ENCODE measurements around the gene CTXND1. TPM values are rescaled to one million over a fixed set of nuclear protein-coding genes. Genes with fewer than 3 reads are reported as not detected.
"Not testable (repeated sequence)": the region's sequence is repeated elsewhere in the genome, so short reads cannot be mapped to it uniquely, and the experiment has no call there.

CTXND1 gene
- polyA plus RNA-seq, 3 donors, result not detected

- H3K4me2 ChIP-seq (replicated peaks; ENCODE audit: extremely low read depth, low read length, poor library complexity, severe bottlenecking), result no peak overlapping the region
- TF ChIP-seq, protein P1, sequence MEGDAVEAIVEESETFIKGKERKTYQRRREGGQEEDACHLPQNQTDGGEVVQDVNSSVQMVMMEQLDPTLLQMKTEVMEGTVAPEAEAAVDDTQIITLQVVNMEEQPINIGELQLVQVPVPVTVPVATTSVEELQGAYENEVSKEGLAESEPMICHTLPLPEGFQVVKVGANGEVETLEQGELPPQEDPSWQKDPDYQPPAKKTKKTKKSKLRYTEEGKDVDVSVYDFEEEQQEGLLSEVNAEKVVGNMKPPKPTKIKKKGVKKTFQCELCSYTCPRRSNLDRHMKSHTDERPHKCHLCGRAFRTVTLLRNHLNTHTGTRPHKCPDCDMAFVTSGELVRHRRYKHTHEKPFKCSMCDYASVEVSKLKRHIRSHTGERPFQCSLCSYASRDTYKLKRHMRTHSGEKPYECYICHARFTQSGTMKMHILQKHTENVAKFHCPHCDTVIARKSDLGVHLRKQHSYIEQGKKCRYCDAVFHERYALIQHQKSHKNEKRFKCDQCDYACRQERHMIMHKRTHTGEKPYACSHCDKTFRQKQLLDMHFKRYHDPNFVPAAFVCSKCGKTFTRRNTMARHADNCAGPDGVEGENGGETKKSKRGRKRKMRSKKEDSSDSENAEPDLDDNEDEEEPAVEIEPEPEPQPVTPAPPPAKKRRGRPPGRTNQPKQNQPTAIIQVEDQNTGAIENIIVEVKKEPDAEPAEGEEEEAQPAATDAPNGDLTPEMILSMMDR (IDR thresholded peaks at IDR 0.05), result no peak
- peaks cover 22% of the 10 kb centered on the region for H3K79me2 ChIP-seq (ENCODE audit: insufficient read depth, low read length)
- intact Hi-C loops (cut with micrococcal nuclease), result loop anchor here in 1 of 2 donors (10.0 kb wide), 1 partner anchor 1282 kb away; the partner anchor contains the start of gene MORF4L1
- H3K4me1 Mint-ChIP-seq, result peaks cover 68% of the 10 kb centered on the region
- H3K36me3 Mint-ChIP-seq, result peaks cover 16 to 25% of the 10 kb centered on the region in 2 donors
- no peaks in the 10 kb centered on the region for H3K27me3 ChIP-seq (ENCODE audit: control insufficient read depth in 2 of 2, insufficient read depth in 2 of 2, low read length in 2 of 2)
- no peaks in the 10 kb centered on the region for H3K9me3 ChIP-seq (replicated peaks in 1 of 2; ENCODE audit: control insufficient read depth in 1 of 2, insufficient read depth in 1 of 2, low read length in 2 of 2)
- peaks cover 67 to 71% of the 10 kb centered on the region in 2 donors for H3K4me1 ChIP-seq (ENCODE audit: control insufficient read depth in 1 of 2, insufficient read depth in 2 of 2, low read length in 2 of 2)
- H3K4me3 ChIP-seq (replicated peaks in 1 of 3; ENCODE audit: low read depth in 2 of 3, low read length in 3 of 3), result no peak overlapping the region
- H3K9me3 Mint-ChIP-seq, result no peaks in the 10 kb centered on the region
- WGBS (ENCODE audit: insufficient coverage), result 73% methylated on average over 4 of the region's 5 CpGs
- no peak overlapping the region for H3K27ac Mint-ChIP-seq
- H3K27me3 Mint-ChIP-seq (ENCODE audit: low read depth in 3 of 3), result no peaks in the 10 kb centered on the region
- H3K4me3 Mint-ChIP-seq, result no peak overlapping the region
- DNase-seq, result no peak
- no peak overlapping the region for H3K27ac ChIP-seq (ENCODE audit: low read depth in 1 of 2, low read length in 2 of 2)
- no peaks in the 10 kb centered on the region for H4K20me1 ChIP-seq (ENCODE audit: insufficient read depth, low read length)
- peaks cover 0 to 12% of the 10 kb centered on the region in 2 donors for H3K36me3 ChIP-seq (replicated peaks in 1 of 2; ENCODE audit: control insufficient read depth in 1 of 2, insufficient read depth in 2 of 2, low read length in 2 of 2)
- H3K9ac ChIP-seq (ENCODE audit: insufficient read depth, low read length, poor library complexity, severe bottlenecking), result no peak overlapping the region
- H2AFZ ChIP-seq (ENCODE audit: insufficient read depth, low read depth, low read length, poor library complexity, severe bottlenecking), result no peak overlapping the region
Measured at GRCh38 chr15:80157215-80157614, 94.8 kb downstream of the CTXND1 start.

GRCh38 chr15:80156176-80156720 lies 95.8 kb downstream of the CTXND1 start:
- H4K20me1 ChIP-seq (ENCODE audit: insufficient read depth, low read length), result no peaks in the 10 kb centered on the region
- TF ChIP-seq, protein P1 (IDR thresholded peaks at IDR 0.05), result no peak
- Mint-ChIP-seq H3K4me1 (peaks cover 63% of the 10 kb centered on the region), H3K36me3 (peaks cover 12 to 22% of the 10 kb centered on the region in 2 donors), H3K27me3 (ENCODE audit: low read depth in 3 of 3) (no peaks in the 10 kb centered on the region), H3K4me3 (peak overlapping the region in 1 of 2 donors; percentile 24), H3K27ac (peak overlapping the region in 6 of 7 donors; percentile 78 to 92 (median 88)), H3K9me3 (no peaks in the 10 kb centered on the region)
- intact Hi-C loops (cut with micrococcal nuclease), result loop anchor here in 1 of 2 donors (10.0 kb wide), 1 partner anchor 1281 kb away; the partner anchor contains the start of gene MORF4L1
- peak overlapping the region; percentile 31 to 74 for H3K27ac ChIP-seq (ENCODE audit: low read depth in 1 of 2, low read length in 2 of 2)
- whole genome bisulfite sequencing (ENCODE audit: insufficient coverage), result no CpG with 5 or more reads among the region's 8 CpGs
- H3K4me3 ChIP-seq (replicated peaks in 1 of 3; ENCODE audit: low read depth in 2 of 3, low read length in 3 of 3), result no peak overlapping the region
- no peak for DNase-seq
- no peak overlapping the region for H3K4me2 ChIP-seq (replicated peaks; ENCODE audit: extremely low read depth, low read length, poor library complexity, severe bottlenecking)
- peaks cover 22% of the 10 kb centered on the region for H3K79me2 ChIP-seq (ENCODE audit: insufficient read depth, low read length)
- H3K36me3 ChIP-seq (replicated peaks in 1 of 2; ENCODE audit: control insufficient read depth in 1 of 2, insufficient read depth in 2 of 2, low read length in 2 of 2), result peaks cover 0 to 9% of the 10 kb centered on the region in 2 donors
- H3K4me1 ChIP-seq (ENCODE audit: control insufficient read depth in 1 of 2, insufficient read depth in 2 of 2, low read length in 2 of 2), result peaks cover 61 to 66% of the 10 kb centered on the region in 2 donors
- H3K27me3 ChIP-seq (ENCODE audit: control insufficient read depth in 2 of 2, insufficient read depth in 2 of 2, low read length in 2 of 2), result no peaks in the 10 kb centered on the region
- no peak overlapping the region for H2AFZ ChIP-seq (ENCODE audit: insufficient read depth, low read depth, low read length, poor library complexity, severe bottlenecking)
- no peak overlapping the region for H3K9ac ChIP-seq (ENCODE audit: insufficient read depth, low read length, poor library complexity, severe bottlenecking)
- H3K9me3 ChIP-seq (replicated peaks in 1 of 2; ENCODE audit: control insufficient read depth in 1 of 2, insufficient read depth in 1 of 2, low read length in 2 of 2), result no peaks in the 10 kb centered on the region

- not testable (repeated sequence) for H2AFZ ChIP-seq (ENCODE audit: insufficient read depth, low read depth, low read length, poor library complexity, severe bottlenecking); H3K9ac ChIP-seq (ENCODE audit: insufficient read depth, low read length, poor library complexity, severe bottlenecking); H3K27me3 Mint-ChIP-seq (ENCODE audit: low read depth in 3 of 3); H3K9me3 Mint-ChIP-seq; H3K27me3 ChIP-seq (ENCODE audit: control insufficient read depth in 2 of 2, insufficient read depth in 2 of 2, low read length in 2 of 2); H3K9me3 ChIP-seq (replicated peaks in 1 of 2; ENCODE audit: control insufficient read depth in 1 of 2, insufficient read depth in 1 of 2, low read length in 2 of 2); H3K36me3 ChIP-seq (replicated peaks in 1 of 2; ENCODE audit: control insufficient read depth in 1 of 2, insufficient read depth in 2 of 2, low read length in 2 of 2); H4K20me1 ChIP-seq (ENCODE audit: insufficient read depth, low read length)
- Histone ChIP-seq H3K4me2 (replicated peaks; ENCODE audit: extremely low read depth, low read length, poor library complexity, severe bottlenecking) (peak overlapping the region; percentile 26), H3K4me3 (replicated peaks in 1 of 3; ENCODE audit: low read depth in 2 of 3, low read length in 3 of 3) (peak overlapping the region in 1 of 3 experiments; percentile 33), H3K79me2 (ENCODE audit: insufficient read depth, low read length) (peaks cover 22% of the 10 kb centered on the region), H3K27ac (ENCODE audit: low read depth in 1 of 2, low read length in 2 of 2) (peak overlapping the region; percentile 31 to 74), H3K4me1 (ENCODE audit: control insufficient read depth in 1 of 2, insufficient read depth in 2 of 2, low read length in 2 of 2) (peaks cover 54 to 59% of the 10 kb centered on the region in 2 donors)
- Mint-ChIP-seq H3K4me3 (peak overlapping the region; percentile 56 to 67), H3K4me1 (peaks cover 62% of the 10 kb centered on the region), H3K36me3 (peaks cover 12 to 21% of the 10 kb centered on the region in 2 donors), H3K27ac (peak overlapping the region; percentile 78 to 92 (median 87))
- DNase-seq, result peak; percentile 57 to 81 (median 74)
- intact Hi-C loops (cut with micrococcal nuclease), result loop anchor here in 1 of 2 donors (10.0 kb wide), 1 partner anchor 1281 kb away; the partner anchor contains the start of gene MORF4L1
- WGBS (ENCODE audit: insufficient coverage), result 61% methylated on average over 7 of the region's 16 CpGs
Measured at GRCh38 chr15:80155378-80156175, 96.4 kb downstream of the CTXND1 start.
